ENCODE data around the gene TACC2.

GRCh38 chr10:122164815-122165483, 176.0 kb downstream of the TACC2 start:
- TF ChIP-seq POLR2A (IDR thresholded peaks at IDR 0.05): no peak
- TF ChIP-seq, protein P1, sequence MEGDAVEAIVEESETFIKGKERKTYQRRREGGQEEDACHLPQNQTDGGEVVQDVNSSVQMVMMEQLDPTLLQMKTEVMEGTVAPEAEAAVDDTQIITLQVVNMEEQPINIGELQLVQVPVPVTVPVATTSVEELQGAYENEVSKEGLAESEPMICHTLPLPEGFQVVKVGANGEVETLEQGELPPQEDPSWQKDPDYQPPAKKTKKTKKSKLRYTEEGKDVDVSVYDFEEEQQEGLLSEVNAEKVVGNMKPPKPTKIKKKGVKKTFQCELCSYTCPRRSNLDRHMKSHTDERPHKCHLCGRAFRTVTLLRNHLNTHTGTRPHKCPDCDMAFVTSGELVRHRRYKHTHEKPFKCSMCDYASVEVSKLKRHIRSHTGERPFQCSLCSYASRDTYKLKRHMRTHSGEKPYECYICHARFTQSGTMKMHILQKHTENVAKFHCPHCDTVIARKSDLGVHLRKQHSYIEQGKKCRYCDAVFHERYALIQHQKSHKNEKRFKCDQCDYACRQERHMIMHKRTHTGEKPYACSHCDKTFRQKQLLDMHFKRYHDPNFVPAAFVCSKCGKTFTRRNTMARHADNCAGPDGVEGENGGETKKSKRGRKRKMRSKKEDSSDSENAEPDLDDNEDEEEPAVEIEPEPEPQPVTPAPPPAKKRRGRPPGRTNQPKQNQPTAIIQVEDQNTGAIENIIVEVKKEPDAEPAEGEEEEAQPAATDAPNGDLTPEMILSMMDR (IDR thresholded peaks at IDR 0.05): no peak

Measured in suprapubic skin (tissue), 3 donors.